Dermis blood vessel endothelial cell (primary cell): Measurements from ENCODE around the gene FFAR2. TPM values are rescaled to one million over a fixed set of nuclear protein-coding genes. Genes with fewer than 3 reads are reported as not detected.
A peak's percentile ranks its signal among the peaks of the same experiment; 100 is the strongest.

Experiments
- DNase-seq: peaks from one replicate; pipeline ENCODE4 v3.0.0; 2010
- total RNA-seq: library from RNA; depleted of rRNA; stranded (reverse); fragments of >200 nt; gene quantifications from 2 replicates; pipeline ENCODE4 v1.2.3, GENCODE V29; 2014

FFAR2 gene
- total RNA-seq, 1 donor from 2014 or later = not detected

GRCh38 chr19:35490364-35490763 is 42.3 kb downstream of the FFAR2 start, which contains the start of gene KRTDAP:
Gene KRTDAP, minus strand, starts transcription at chr19:35490464. Its CDS starts 22 bp downstream, at chr19:35490442.
- no peak for DNase-seq

GRCh38 chr19:35491836-35492360 is 43.8 kb downstream of the FFAR2 start:
- DNase-seq = no peak

GRCh38 chr19:35493971-35494370 is 45.9 kb downstream of the FFAR2 start:
- no peak for DNase-seq

- peak; percentile 74 for DNase-seq
These were observed 47.3 kb downstream of the FFAR2 start for GRCh38 chr19:35495107-35496064.

- DNase-seq = no peak
These were observed 49.3 kb downstream of the FFAR2 start for GRCh38 chr19:35497406-35497805.

GRCh38 chr19:35498220-35498619 is 50.2 kb downstream of the FFAR2 start:
- no peak for DNase-seq

GRCh38 chr19:35498984-35499527 is 51.0 kb downstream of the FFAR2 start:
- no peak for DNase-seq

- DNase-seq = no peak
These were observed 52.6 kb downstream of the FFAR2 start for GRCh38 chr19:35500611-35501010.

Other genes starting within 250 kb of the FFAR2 start
- not detected in 2 replicates for gene FAM187B, start 219.5 kb upstream of the FFAR2 start, total RNA-seq
- gene LSR, start 199.3 kb upstream of the FFAR2 start, total RNA-seq = 0.56 and 2.0 TPM in 2 replicates
- gene USF2, start 179.3 kb upstream of the FFAR2 start, total RNA-seq = 47.5 and 58.2 TPM in 2 replicates
- under 0.01 TPM in 1 of 2 replicates, not detected in the other for gene HAMP, start 165.7 kb upstream of the FFAR2 start, total RNA-seq
- gene MAG, start 156.1 kb upstream of the FFAR2 start, total RNA-seq = not detected in 2 replicates
- gene CD22, start 119.1 kb upstream of the FFAR2 start, total RNA-seq = 0.34 and 0.37 TPM in 2 replicates
- gene FFAR1, start 100.4 kb upstream of the FFAR2 start, total RNA-seq = not detected in 2 replicates
- under 0.01 TPM in 1 of 2 replicates, not detected in the other for gene FFAR3, start 89.8 kb upstream of the FFAR2 start, total RNA-seq
- not detected in 2 replicates for gene GPR42, start 77.2 kb upstream of the FFAR2 start, total RNA-seq
- gene KRTDAP, start 42.2 kb downstream of the FFAR2 start, total RNA-seq = not detected in 2 replicates
- 0.34 TPM in 1 of 2 replicates, not detected in the other for gene DMKN, start 65.4 kb downstream of the FFAR2 start, total RNA-seq
- 0.09 TPM in 1 of 2 replicates, not detected in the other for gene SBSN, start 80.1 kb downstream of the FFAR2 start, total RNA-seq
- gene GAPDHS, start 85.2 kb downstream of the FFAR2 start, total RNA-seq = not detected in 2 replicates
- 57.4 and 68.8 TPM in 2 replicates for gene TMEM147, start 97.4 kb downstream of the FFAR2 start, total RNA-seq
- not detected in 2 replicates for gene ATP4A, start 115.4 kb downstream of the FFAR2 start, total RNA-seq
- not detected in 2 replicates for gene PMIS2, start 137.9 kb downstream of the FFAR2 start, total RNA-seq
- 4.8 and 11.1 TPM in 2 replicates for gene HAUS5, start 164.5 kb downstream of the FFAR2 start, total RNA-seq
- 45.4 and 47.6 TPM in 2 replicates for gene RBM42, start 180.8 kb downstream of the FFAR2 start, total RNA-seq
- 0.09 and 0.17 TPM in 2 replicates for gene ETV2, start 193.5 kb downstream of the FFAR2 start, total RNA-seq
- gene COX6B1, start 200.1 kb downstream of the FFAR2 start, total RNA-seq = 236 and 493 TPM in 2 replicates
- 0.09 TPM in 1 of 2 replicates, not detected in the other for gene UPK1A, start 218.3 kb downstream of the FFAR2 start, total RNA-seq